ENCODE measurements around the gene ARID2.

The ARID2 gene

GRCh38 chr12:45946435-45946834 lies 216.9 kb downstream of the ARID2 start:
- DNase-seq (ENCODE audit: low spot score), result no peak
- ChIA-PET CTCF (interaction anchor here (0.5 to 0.7 kb wide), 4 partner anchors 69 to 761 kb away, joined by 3 to 4 read pairs (median 4); no protein-coding TSS in a partner anchor), POLR2A (ENCODE audit: low non-redundant PET) (no interaction called here)
- no peak for TF ChIP-seq CTCF (conservative IDR thresholded peaks at IDR 0.05; ENCODE audit: low read depth)
- H3K27ac ChIP-seq, result no peak overlapping the region

GRCh38 chr12:45948546-45948945 lies 219.0 kb downstream of the ARID2 start:
- DNase-seq (ENCODE audit: low spot score), result no peak
- no peak overlapping the region for H3K27ac ChIP-seq
- no peak for TF ChIP-seq CTCF (conservative IDR thresholded peaks at IDR 0.05; ENCODE audit: low read depth)
- ChIA-PET CTCF (interaction anchor here (0.6 to 1.2 kb wide), 4 partner anchors 9 to 765 kb away, joined by 3 to 4 read pairs (median 4); no protein-coding TSS in a partner anchor), POLR2A (ENCODE audit: low non-redundant PET) (no interaction called here)

Data from RWPE1 (cell line).